ENCODE data around the gene WFIKKN1.

- no peak for TF ChIP-seq POLR2AphosphoS5 (IDR thresholded peaks at IDR 0.05; ENCODE audit: low read depth, low read length)
- TF ChIP-seq POLR2A (IDR thresholded peaks at IDR 0.05; ENCODE audit: low read depth, low read length): no peak
These were observed 34.6 kb upstream of the WFIKKN1 start for GRCh38 chr16:595942-596735.
